A549 (cell line): Measurements from ENCODE around the gene KCNQ1.

ENCODE experiments used
- CHD2 ChIP-seq: fragments of 150-350 bp; IDR thresholded peaks from 2 replicates; pipeline ENCODE4 v1.6.1; 2014; ENCODE audit warnings: low read length; ENCODE audit not compliant: partially characterized antibody
- CHD4 ChIP-seq: fragments of 200-600 bp; sonication (generic); IDR thresholded peaks from 2 replicates; pipeline ENCODE4 v1.6.1; 2016; ENCODE audit warnings: antibody characterized with exemption, mild to moderate bottlenecking, borderline replicate concordance
- CTCF ChIP-seq: fragments of >200 bp; sonication (Bioruptor Twin); formaldehyde crosslinking; IDR thresholded peaks from 3 replicates; pipeline ENCODE4 v1.5.1; 2016
- HDAC2 ChIP-seq: fragments of 200-600 bp; sonication (generic); IDR thresholded peaks from 2 replicates; pipeline ENCODE4 v1.6.1; 2016
- MAFK ChIP-seq: fragments of 450-650 bp; IDR thresholded peaks from 2 replicates; pipeline ENCODE4 v1.6.1; 2014; ENCODE audit not compliant: partially characterized antibody
- POLR2A ChIP-seq: IDR thresholded peaks from 2 replicates; pipeline ENCODE4 v1.6.1; 2012; ENCODE audit warnings: mild to moderate bottlenecking, low read length
- RAD21 ChIP-seq, 2 experiments: fragments of >200 bp in 1 of 2; sonication (Bioruptor Twin) in 1 of 2; formaldehyde crosslinking in 1 of 2; IDR thresholded peaks in 1 of 2; conservative IDR thresholded peaks in 1 of 2; 2 replicates in 1 of 2; 3 replicates in 1 of 2; pipeline ENCODE4 v1.6.1; 2012 to 2018; ENCODE audit warnings: inconsistent platforms in 1 of 2
- SMC3 ChIP-seq: fragments of >200 bp; sonication (Bioruptor Twin); formaldehyde crosslinking; IDR thresholded peaks from 3 replicates; pipeline ENCODE4 v1.6.1; 2018; ENCODE audit warnings: inconsistent platforms
- TF ChIP-seq, protein P1 (sequence below): fragments of 250-450 bp; sonication (Bioruptor Pico); IDR thresholded peaks from 2 replicates; pipeline ENCODE4 v1.5.0; 2021; ENCODE audit warnings: mild to moderate bottlenecking, moderate library complexity, borderline replicate concordance
- TF ChIP-seq, protein P2 (sequence below): IDR thresholded peaks from 2 replicates; pipeline ENCODE4 v1.6.1; 2012; ENCODE audit warnings: low read depth, borderline replicate concordance

- no peak for TF ChIP-seq CHD4
- TF ChIP-seq, protein P1, sequence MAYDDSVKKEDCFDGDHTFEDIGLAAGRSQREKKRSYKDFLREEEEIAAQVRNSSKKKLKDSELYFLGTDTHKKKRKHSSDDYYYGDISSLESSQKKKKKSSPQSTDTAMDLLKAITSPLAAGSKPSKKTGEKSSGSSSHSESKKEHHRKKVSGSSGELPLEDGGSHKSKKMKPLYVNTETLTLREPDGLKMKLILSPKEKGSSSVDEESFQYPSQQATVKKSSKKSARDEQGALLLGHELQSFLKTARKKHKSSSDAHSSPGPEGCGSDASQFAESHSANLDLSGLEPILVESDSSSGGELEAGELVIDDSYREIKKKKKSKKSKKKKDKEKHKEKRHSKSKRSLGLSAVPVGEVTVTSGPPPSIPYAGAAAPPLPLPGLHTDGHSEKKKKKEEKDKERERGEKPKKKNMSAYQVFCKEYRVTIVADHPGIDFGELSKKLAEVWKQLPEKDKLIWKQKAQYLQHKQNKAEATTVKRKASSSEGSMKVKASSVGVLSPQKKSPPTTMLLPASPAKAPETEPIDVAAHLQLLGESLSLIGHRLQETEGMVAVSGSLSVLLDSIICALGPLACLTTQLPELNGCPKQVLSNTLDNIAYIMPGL (CRISPR knock-in tag): no peak
- TF ChIP-seq RAD21 (conservative IDR thresholded peaks at IDR 0.05 in 1 of 2, IDR thresholded peaks at IDR 0.05 in 1 of 2): no peak
- TF ChIP-seq, protein P2, sequence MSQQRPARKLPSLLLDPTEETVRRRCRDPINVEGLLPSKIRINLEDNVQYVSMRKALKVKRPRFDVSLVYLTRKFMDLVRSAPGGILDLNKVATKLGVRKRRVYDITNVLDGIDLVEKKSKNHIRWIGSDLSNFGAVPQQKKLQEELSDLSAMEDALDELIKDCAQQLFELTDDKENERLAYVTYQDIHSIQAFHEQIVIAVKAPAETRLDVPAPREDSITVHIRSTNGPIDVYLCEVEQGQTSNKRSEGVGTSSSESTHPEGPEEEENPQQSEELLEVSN: no peak
- TF ChIP-seq CTCF: no peak
- TF ChIP-seq POLR2A: no peak
- no peak for TF ChIP-seq CHD2
- TF ChIP-seq HDAC2: no peak
- no peak for TF ChIP-seq MAFK
- no peak for TF ChIP-seq SMC3
These were observed 38.6 kb downstream of the KCNQ1 start for GRCh38 chr11:2483426-2483825.
